GM18867 (cell line): ENCODE results near the gene RFLNA.

Experiments used
- ATAC-seq: cut with Tn5 transposase; IDR thresholded peaks from one replicate; pipeline ENCODE4 v1.9.1; 2021; ENCODE audit warnings: mild to moderate bottlenecking, moderate library complexity; ENCODE audit not compliant: unreplicated experiment

Gene RFLNA, protein sequence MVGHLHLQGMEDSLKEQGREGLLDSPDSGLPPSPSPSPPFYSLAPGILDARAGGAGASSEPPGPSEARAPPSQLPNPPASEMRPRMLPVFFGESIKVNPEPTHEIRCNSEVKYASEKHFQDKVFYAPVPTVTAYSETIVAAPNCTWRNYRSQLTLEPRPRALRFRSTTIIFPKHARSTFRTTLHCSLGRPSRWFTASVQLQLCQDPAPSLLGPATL

DNA sequence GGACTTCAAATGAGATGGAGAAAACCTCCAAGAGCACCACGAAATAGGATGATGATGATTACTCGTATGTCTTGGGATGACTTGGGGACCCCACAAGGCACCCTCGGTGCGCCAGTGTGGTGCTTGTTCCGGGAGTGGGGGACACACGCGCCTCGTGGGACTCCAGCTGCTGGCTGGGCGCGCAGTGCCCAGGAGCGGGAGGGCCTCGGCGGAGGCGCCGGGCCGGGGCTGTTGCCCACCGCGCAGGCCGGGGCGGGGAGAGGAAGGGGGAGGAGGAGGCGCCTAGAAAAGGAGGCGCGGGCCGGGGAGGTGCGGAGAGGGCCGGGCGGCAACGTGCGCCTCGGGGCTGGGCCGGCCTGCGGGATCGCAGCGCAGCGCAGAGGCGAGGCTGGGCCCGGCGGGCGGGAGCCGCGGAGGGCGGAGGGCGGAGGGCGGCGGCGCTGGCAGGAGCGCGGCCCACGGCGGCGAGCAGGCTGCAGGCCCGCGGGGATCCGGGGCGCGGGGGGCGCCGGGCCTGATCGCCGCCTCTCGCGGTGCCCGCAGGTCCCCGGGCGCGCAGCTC, at the start of gene RFLNA:
TSS of gene RFLNA (plus strand) at position 314 of the 562 bp plus-strand sequence. CDS start 337 bp downstream, outside the sequence.
- no peak for ATAC-seq

DNA sequence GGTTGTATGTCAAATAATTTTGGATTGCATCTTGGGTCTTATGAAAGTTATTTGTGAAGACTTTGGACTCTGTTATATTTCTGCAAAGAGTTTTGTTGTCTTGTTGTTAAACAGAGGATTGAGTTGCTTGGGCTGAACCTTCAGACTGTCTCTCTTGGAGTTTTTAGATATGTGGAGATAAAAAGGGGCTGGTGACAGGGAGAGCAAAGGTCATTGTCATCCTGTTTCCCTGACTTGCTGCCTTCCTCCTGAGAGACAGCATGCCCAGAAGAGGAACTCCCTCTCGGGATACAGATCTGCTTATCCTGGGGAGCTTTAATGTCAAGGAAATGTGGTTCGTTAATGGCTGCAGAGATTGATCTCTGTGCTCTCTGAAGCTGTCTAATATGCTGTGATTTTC, 47.6 kb upstream of the RFLNA start:
- ATAC-seq = no peak

DNA sequence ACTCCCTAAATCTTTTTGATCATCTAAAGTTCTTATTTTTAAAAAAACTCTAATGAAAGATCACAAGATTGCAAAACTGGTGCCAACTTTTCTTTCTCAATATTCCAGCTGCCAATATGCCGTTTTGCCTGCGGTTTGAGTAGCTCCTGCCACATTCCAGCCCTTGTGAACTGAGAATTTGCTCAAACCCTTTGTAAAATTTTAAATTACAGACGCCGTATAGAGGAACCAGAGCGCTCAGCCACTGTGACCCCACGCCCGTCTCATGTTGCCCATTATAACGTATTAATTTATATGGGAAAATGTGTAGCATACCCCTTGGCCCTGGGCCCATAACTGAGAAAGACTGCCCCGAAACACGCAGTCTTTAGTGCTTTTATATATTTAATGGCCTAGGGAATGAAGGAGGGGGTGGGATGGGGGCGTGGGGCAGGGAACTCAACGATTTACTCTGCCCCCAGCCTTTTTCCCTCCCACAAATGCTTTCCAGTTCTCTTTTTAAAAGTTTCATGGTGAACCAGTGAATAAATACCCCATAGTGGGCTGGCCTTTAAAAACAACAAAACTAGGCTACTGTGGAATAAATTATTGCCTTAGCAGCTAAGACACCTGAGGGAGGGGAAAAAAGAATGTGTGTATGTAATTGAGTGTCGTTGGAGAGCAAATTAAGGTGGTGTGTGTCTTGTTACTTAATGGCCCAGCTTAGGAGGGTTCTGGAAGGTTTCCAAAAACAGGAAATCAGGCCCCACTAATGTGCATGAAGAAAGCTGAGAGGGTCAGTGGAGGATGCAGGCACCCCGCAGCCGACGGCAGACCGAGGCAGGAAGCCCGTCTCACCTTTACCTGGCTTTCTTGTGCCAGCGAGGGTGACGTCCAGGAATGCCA, 45.7 kb upstream of the RFLNA start:
- no peak for ATAC-seq

DNA sequence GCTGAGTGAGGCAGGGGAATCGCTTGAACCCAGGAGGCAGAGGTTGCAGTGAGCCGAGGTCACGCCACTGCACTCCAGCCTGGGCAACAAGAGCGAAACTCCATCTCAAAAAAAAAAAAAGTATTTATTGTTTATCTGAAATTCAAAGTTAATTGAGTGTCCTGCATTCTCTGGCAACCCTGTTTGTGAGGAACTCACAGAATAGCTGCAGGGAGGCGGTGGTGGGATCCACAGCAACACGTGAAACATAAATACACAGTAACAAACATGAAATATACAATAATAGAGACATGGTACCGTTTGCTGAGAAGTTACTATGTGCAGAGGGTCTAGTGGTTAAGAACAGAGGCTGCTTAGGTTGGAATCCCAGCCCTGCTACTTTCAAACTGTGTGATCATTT, 43.7 kb upstream of the RFLNA start:
- no peak for ATAC-seq

DNA sequence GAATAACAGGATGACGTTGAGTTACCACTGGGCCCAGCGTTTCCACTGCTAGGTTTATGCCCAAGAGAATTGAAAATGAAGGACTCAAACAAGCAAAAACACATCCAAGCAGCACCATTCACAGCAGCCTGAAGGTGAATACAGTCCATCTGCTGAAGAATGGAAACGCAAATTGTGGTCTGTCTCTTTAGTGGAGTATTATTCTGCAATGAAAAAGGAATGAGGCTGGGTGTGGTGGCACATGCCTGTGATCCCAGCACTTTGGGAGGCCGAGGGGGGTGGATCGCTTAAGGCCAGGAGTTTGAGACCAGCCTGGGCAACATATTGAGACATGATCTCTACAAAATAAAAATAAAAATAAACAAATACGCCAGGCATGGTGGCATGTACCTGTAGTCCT, 41.9 kb upstream of the RFLNA start:
- no peak for ATAC-seq

DNA sequence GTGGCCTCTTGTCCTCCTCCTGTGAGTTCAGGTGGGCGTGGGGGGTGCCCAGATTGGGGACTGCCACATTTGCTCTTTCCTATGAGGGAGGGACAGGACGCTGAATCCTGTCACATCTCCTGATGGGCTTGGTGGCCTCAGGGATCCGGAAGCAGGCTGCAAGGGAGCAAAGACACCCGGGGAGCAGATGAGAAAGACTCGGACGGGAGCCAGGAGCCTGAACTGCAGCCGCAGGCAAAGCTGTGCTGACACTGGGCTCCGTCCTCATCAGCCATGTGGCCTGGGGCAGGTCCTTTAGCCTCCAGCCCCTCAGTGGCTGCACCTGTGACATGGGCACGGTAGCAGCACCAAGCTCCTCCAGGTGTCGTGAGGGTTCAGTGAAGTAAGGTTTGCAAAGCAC, 40.8 kb upstream of the RFLNA start:
- ATAC-seq = no peak

DNA sequence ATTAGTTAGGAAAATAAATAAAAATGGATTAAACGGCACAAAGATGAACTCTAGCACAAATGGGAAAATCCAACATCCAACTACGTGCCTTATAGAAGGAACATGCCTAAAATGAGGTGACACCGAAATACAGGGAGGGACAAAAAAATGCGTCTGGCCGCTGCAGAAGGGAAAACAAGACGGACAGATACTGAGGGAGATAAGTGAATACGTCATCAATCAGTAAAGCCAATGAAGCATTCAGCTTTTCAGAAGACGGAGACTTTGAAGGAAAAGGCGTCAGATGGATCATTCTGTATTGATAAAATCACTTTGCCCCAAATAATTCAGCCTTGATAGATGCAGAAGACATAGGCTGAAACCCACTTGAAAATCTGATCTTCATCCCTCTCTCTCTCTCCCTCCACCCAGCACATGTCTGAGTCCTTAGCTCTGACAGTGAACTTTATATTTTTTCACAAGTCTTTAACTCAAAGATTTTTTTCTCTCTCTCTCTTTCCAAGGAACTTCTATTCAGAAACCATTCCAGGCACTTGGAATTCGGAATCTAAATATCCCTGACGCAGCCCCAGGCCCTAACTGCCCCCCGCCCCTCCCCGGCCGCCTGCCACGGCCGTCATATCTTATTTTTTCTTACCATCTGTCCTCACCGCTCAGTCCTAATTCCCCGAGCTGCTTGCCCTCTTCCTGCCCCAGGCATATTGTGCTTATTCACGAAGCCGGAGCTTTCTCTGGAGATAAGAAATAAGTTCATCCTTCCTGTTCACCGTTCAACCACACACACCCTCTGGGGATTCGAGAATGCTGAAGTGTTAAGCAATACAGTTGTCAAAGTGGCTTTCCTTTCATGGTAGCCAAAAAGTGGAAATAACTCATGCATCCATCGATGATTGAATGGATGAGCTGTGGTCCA, 35.5 kb upstream of the RFLNA start:
- no peak for ATAC-seq

DNA sequence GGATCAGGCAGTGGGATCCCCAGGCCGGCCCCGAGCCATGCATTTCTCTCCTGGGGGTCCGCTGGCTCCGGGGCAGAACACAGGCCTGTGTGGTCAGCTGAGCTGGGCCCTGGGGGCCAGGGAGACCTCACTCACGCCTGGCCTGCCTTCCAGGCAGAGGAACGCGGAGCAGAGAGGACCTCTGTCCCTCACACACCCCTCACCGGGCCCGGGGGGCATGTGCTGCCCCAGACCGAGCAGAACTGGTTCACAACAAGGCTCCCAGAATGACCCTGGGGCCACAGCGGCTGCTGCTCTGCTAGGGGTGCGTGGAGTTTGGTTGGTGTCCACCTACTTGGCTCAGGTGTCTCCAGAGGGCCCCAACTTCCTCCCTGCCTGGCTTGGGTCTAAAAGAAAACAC, 33.0 kb upstream of the RFLNA start:
- no peak for ATAC-seq

DNA sequence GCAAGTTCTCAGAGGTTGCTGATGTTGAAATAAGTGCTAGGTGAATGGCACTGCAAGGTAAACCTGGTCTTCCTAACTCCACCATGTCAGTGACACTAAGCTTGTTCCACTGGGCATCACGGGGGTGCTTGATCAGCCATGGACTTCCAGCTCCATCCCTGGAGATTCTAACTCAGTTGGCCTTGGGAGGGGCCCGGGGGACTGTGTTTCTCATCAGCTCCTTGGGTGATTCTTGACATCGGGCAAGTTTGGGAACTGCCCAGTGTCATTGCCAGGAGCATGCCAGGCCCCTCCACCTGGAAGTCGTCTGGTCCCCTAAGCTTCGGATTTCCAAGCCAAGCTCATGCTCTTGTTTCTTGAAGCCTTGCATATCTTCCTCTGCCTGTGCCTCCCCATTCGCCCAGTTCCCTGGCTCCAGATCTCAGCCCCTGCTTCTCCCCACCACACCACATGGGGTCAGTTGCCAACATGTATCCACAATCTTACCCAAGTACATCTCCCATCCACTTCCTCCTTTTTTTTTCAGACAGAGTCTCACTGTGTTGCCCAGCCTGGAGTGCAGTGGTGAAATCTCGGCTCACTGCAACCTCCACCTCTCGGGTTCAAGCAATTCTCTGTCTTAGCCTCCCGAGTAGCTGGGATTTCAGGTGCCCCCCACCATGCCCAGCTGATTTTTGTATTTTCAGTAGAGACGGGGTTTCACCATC, 30.7 kb upstream of the RFLNA start:
- no peak for ATAC-seq

DNA sequence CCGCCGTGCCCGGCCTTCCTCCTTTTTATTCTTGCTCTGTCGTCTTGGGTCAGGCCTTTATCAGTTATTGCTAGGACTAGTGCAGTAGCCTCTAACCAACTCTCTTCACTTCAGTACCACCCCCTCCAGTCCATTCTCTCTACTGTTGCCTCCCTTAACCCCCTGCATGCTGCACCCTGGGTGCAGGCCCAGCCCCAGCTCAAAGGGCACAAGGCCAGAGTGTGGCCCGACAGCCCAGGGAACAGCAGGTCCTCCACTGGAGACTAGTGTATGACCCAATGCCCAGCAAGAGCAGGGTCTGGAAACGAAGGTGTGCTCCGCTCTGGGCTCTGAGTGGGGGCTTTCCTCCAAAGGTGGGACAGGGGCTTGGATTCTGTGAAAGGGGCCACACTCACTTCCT, 30.0 kb upstream of the RFLNA start:
- ATAC-seq = no peak

DNA sequence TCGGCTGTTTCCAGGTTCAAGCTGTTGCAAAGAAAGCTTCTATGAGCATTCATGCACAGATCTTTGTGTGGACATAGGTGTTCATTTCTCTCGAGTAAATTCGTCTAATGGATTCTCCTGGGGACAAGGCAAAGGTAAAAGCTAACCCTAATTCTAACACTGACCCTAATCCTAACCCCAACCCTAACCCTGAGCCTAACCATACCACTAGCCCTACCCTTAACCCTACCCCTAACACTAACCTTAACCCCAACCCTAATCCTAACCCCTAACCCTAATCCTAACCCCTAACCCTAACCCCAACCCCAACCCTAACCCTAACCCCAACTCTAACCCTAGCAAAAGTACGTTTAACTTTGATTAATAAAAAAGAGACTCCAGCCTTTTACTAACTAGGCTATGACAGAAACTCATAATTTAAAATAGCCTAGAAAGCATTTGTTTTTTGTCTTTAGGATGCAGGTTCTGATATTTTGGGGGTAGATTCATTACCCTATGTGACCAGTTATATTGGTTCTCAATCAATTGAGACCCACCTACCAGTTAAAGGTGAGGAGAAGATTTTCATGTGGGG, 27.6 kb upstream of the RFLNA start:
- ATAC-seq = no peak

DNA sequence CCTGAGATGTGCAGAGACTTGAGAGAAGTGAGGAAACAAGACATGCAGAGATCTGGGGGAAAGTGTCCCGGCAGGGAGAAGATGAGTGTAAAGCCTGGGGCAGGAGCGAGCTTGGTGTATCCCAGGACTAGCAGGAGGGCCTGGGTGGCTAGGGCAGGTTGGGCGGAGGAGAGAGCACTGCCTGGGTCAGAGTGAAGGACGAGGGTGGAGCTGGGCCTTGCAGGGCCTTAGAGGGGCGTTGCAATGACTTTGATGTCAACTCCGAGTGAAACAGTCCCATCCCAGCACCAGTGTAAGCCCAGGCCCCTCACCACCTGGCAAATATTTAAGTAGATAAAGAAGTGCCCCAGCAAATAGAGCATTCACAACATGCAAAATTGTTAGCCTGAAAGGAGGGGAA, 24.2 kb upstream of the RFLNA start:
- no peak for ATAC-seq

DNA sequence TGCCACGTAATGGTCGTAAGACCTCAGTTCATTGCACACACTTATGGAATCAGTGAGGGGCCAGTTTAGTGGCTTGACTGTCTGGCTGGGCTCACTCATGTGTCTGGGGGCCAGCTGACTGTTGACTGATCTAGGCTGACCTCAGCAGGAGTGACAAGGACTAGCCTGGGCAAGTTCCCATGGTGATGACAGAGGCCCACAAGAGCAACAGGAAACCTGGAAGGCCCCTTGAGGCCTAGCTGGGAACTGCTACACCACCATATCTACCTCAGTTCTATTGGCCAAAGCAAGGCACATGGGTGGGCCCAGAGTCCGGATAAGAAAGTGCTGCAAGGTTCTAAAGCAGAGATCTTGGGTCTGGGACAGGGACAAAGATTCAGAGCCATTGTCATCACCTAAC, 21.3 kb upstream of the RFLNA start:
- ATAC-seq = no peak

DNA sequence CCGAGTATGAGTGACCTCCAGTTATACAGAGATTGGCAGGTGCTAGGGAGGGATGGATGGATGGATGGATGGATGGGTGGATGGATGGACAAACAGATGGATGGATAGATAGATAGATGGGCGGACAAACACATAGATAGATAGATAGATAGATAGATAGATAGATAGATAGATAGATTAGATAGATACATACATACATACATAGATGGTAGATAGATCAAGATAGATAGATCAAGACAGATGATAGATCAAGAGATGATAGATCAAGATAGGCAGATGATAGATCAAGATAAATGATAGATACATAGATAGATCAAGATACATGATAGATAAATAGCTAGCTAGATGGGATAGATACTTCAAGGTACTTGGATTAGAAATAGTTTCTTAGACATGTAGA, 18.6 kb upstream of the RFLNA start:
- ATAC-seq = no peak

DNA sequence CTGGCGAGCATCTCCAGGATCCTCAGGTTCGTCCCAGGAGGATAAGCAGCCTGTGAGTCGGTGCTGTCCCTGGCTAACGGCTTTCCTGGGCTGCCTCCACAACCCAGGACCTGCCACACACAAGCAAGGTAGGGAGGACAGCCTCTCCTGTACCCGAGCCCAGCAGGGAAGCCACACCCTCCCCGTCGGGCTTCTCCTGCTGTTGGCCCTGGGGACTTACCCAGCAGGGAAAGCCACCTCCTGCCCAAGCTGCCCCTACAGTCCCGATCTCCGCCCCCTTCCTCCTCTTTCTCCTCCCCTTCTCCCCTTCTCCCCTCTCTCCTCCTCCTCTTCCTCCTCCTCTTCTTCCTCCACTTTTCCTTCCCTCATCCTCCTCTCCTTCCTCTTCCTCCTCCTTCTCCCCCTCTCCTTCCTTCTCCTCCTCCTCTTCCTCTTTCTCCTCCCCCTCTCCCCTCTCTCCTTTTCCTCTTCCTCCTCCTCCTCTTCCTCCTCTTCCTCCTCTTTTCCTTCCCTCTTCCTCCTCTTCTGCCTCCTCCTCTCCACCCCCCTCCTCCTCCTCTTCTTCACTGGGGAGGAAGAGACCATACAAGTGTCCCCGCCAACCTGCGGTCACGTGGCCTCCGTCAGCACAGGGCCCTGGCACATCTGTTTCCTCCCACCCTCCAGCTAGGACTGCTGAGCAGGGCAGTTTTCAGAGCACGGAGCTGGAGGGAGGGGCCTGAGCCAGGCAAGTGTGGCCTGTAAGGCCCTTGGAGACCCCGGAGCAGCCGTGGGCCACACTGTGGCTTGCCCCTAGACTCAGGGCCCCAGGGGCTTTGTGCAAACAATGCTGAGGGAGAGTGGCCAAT, 17.3 kb upstream of the RFLNA start:
- no peak for ATAC-seq

DNA sequence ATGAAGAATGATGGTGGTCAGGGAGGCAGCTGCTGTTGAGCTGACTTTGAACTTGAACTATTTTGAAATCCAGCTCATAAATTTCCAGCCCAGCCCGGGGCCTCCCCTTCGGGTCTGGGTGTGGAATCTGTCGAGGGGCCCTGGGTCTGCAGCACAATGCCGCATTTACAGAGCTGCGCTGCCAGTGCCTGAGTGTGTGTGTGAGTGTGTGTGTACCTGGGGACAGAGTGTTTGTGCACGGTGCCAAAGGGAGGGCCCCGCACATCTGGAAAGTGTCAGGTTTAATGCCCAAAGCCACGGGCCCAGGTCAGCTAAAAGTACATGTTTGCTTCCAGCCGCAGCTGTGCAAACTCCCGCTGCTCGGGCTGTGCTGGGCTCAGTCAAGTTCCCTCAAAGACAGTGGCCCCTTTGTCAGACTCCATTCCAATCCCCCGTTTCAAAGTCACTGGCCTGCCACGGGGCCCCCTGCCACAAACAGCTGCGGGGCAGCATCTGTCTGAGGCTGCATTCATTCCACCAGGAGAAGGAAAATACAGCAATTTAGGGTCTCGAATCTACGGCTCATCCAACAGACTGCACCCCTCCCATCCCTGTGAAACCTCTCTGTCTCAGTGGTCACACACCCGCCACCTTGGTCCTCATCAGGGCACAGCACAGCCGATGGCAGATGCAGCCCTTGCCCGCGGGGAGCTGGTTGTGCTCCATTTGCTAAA, 16.3 kb upstream of the RFLNA start:
- no peak for ATAC-seq

DNA sequence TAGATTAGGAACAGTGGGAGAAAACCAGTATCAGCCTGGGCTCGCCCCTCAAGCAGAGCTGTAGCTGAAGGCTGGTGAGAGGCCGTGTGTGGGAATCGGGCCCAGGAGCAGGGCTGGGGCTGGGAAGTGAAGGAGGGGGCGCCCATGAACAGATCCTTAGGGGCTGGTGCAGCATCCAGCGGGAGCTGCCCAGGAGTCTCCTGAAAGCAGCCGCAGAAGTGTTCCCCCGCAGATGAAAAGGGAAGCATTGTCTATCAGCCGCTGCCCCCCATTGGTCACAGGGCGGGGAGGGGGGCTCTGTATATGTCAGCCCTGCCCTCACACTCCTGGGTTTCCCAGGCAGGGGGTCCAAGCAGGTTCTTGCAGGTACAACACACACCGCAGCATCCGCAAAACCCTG, 15.6 kb upstream of the RFLNA start:
- no peak for ATAC-seq

DNA sequence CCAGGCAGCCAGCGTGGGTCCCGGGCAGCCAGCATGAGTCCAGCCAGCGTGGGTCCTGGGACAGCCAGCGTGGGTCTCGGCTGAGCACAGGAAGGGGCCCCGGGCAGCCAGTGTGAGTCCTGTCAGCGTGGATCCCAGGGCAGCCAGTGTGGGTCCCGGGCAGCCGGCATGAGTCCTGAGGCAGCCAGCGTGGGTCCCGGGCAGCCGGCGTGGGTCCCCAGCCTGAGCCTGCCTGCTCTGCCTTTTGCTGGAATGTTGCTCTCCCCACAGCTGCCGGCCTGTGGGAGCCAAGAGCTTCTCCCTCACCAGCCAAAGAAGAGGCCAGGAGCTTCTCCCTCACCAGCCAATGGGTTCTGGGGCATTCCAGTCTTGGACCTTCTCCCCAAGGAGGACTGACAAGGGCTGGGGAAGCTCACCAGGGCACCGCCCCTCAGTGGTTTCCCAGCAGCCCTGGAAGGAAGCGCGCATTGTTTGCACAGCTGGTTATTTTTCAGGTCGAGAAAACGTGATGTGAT, 15.0 kb upstream of the RFLNA start:
- no peak for ATAC-seq
